Kasumi-1 (cell line): ENCODE measurements around the gene PODN.

Experiments
- DNase-seq, 2 experiments: peaks; one replicate each; lab custom pipeline; 2025; lab: John Stamatoyannopoulos, UW

PODN gene

DNA sequence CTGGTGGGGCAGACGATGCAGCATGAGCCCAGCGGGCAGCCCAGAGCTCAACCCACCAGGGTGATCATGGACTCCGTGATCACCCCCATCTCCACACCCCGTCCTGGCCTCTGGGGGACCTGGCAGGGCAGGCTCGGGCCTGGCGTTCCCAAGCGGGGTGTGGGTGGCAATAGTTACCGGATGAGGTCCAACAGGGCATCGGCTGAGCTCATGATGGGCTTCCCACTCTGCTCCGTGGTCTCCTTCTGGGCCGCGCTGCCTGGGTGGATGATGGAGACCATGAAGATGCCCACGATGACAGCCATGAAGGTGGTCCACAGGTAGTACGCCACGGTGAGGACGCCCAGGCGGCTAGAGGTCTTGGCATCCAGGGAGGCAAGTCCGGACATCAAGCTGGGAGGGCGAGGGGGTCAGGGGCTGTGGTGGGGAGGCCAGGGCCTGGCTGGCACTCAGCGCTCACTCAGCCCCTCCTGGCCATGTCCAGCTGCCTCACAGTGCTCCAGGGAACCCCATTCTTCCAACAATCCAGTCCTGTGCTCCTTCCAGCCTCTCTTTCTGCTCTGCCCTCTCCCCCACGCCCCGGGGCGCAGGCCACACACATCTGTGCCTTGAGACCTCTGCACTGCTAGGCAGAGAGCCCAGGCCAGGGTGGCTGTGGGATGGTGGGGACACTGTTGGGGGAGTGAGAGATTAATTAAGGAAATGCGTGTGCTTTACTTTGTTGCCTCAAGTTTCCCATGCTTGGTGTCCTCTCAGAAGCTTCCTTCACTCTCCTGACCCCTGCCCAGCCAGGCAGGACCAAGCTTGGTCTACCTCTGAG is 52.8 kb downstream of the PODN start:
- no peak for DNase-seq

DNA sequence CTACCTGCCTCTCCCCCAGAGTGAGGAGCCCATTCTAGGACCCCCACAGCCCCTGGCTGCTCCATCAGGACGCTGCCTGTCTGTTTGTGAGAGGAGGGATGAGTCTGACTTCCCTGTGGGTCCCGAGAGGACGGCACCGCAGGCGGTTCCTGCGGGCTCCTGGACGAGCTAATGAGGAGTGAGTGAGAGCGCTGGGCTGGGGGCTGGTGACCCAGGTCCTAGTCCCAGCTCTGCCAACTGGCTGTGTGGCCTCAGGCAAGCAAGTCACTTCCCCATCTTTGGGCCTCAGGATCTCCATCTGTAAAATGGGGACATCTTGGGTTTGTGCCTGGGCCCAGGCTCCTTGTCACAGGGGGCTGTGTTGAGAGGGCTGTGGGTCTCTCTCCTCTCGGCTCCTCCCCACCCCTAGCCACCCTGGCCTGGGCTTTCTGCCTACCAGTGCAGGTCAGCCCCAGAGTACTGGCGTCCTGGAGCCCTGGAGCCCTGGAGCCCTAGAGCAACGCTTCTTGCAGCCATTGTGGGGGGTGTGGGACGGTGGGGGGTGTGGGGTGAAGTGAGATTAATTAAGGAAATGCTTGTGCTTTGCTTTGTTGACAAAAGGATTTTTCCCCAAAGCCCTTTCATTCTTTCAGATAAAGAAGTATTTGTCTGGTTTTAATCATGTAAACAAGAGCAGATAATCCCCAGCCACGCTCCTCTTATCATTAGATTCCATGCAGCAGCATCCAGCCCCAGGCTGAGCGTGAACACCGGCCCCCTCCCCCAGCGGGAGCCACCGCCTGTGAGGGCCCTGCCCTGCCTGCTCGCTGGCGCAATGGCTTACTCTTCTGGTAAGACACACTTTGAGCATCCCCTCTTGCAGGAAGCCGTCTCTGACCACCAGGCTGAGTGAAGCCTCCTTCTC is 53.6 kb downstream of the PODN start:
- DNase-seq, result no peak

DNA sequence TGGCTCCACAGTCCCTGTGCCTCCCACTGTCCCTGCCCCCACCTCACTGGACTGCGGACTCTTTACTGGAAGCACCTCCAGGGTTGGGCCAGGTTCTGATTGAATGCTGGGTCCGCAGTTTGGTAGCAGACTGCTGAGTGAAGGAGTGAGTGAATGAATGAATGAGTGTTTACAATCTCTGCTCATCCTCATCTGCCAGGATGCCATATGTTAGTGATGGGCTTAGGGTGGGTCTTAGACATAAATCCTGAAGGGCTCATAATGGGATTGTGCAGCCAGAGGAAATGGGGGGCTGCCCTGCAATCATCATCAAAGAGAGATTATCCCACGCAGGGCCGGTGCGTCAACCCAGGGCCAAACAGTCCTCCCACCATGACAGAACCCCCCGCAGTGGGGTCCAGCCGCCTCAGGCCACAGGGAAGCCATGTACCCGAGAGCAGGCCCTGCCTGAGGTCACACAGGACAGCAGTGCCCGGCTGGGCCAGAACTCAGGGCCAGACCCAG is 54.3 kb downstream of the PODN start:
- DNase-seq, result no peak

DNA sequence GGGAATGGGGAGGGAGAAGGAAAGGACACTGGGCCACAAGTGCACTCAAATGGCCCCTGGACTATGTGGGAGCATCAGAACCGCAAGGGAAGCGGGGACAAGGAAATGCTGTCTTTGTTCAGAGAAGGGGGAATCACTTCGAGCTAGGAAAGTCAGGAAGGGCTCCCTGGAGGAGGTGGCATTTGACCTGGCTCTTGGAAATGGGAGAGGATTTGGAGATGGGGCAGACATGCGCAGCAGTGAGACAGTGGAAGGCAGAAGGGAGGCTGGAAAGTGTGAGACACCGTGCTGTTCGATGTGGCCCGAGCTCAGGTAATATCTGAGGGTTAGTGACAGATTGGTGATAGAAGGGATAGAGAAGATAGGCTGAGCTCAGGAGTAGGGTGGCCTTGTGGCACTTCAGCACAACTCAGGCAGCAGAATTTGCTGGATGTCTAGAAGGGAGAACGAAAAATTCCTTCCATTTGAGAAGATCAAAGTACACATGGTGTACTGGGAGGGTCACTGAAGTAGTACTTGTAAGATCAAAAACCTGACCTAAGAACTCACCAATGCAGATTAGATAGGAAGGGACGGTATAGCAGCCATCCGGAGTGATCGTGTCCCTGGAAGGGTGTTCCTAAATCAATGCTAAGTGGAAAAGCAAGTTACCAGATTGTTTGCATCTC is 55.1 kb downstream of the PODN start:
- no peak for DNase-seq

DNA sequence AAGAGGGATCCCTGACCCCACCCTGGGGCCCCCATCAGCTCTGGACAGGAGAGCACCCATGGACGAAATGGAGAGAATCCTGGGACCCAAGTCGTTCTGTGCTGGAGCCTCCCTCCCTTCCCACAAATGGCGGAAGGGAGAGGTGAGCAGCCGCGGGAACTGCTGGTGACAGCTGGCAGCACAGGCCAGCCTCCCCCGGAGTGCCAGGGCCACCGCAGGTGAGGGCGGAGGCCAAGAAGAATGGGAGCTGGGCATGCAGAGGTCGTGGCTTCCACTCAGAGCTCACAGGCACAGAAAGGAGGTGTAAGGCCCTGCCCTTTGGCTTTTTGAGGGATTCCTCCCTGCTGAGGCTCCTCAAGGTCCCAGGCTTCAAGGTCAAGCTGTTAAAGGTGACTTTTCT is 55.8 kb downstream of the PODN start:
- DNase-seq, result no peak

DNA sequence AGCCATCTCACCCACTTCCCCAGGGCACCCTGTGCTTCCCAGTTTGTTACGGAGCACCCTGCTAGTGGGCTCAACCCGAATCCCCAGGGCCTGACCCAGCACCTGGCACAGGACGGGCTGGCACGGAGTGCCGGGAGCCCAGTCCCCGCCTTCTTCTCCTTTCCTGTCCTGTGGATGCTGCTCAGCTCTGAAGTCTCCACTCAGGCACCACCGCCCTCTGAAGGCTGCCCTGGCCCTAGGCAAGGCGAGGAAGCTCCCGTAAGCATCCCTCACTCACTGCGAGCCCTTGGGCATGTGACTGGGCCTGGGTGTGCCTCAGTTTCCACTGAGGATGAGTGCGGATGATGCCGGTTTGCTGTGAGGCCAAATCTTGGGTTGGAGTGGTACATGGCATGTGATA is 58.6 kb downstream of the PODN start:
- no peak for DNase-seq

DNA sequence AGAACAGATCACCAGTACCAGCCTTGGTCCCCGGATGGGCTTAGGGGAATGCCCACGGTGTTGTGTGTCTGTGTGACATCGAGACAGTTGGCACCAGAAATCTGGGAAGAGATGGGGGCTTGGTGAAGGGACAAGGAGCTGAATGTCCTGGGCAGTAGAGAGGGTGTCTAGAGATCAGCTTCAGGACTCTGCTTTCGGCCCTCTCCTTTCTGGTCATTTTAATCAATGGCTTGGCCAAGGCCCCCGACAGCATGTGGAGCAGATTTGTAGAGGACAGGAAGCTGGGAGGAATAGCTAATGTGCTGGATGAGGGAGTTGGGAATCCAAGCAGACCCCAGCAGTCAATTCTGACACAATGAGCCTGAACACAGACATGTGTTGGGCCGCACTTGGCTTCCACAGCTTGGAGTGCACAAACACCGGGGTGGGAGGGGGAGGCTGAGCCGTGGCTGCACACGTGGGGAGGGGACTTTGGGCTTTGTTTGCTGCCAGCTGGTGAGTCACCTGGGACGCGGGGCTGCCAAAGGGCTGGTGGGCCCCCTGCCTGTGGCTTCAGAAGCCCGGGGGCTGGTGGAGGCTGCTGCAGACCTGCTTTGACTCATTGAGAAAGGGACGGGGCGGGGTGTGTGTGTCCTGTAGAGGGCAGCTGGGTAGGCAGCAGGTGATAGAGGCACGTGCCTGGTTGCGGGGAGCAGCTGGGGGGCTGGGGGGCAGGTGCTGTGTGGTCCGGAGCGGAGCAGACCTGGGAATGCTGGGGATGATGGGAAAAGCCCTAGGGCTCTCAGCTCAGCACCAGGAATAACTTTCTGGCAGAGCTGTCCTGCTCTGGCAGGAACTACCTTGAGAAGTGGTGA is 59.5 kb downstream of the PODN start:
- DNase-seq, result no peak

DNA sequence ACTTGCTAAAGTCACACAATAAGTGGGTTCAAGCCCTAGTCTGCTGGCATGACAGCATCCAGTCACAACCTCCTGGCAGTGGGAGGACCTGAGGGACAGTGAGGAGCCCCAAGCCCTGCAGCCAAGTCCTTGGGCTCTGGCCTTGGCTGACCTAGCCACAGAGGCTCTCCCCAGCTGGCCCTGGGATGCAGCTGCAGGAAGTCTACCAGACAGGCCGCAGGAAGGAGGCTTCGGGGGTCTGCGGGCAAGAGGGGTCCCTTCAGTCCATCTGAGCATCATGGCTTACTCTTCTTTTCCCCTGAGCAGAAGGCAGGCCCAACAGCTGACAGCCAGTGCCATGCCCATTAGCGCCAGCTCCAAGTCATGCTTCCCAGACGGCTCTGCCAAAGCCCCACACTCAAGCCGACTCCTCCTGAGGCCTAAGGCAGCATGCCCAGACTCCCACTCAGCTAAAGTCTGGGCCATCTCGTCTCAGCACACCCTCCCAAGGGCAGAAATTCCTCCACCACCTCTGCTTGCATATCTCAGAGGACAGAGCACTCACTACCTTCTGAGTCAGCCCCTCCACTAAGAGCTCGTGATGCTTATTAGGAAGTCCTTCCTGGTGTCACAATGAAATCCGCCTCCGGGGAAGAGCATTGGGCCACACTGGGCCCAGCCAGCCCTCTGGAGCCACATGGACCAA is 60.3 kb downstream of the PODN start:
- DNase-seq, result no peak

DNA sequence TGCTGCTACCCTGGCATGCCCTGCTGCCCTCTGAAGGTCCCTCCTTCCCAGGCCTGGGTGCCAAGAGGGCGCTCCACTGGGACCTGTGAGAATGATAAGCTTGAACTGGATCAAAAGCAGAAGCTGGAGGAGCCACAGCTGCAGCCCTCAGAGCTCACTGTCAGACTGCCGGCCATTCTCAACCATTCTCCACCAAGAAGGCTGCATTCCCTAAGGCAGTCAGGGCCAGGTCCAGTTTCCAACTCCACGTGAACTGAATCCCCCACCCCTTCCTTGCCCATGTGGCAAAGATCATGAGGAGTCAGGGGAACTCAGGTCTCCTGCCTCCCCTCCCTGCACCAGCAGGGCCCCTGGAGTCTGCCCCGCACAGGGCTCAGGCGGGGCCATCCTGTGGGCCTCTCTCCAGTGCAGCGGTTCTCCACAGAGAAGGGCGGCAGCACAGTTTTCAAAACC is 61.0 kb downstream of the PODN start:
- DNase-seq, result no peak

DNA sequence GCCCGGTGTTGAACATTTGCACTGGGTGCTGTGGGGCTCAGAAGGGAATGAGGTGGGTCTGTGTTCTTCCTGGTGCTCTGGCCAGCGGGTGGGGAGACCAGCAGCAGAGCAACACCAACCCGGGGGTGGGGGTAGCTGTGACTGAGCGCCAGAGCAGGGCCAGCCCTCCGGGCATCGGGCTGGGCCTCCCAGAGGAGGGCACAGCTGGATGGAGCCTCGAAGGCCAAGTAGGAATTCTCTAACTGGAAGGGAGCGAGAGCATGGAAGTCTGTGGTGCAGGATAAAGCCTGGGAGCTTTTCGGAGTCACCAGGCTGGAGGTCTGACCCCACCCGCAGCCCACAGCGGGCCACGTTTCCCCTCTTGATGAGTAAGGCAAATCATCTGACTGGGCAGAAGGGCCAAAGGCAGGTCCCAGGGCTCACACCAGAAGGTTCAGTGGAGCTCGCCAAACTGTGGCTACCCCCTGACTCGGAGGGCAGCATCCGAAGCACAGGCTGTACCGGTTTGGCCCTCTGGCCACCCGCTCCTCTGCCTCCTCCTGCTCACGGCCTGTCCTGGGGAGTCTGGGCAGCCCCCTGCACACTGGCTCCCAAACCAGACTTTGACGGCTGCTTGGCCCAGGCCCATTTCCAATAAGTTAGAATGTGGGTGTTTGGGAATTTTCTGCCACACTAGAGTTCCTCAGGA is 61.6 kb downstream of the PODN start:
- DNase-seq, result no peak

DNA sequence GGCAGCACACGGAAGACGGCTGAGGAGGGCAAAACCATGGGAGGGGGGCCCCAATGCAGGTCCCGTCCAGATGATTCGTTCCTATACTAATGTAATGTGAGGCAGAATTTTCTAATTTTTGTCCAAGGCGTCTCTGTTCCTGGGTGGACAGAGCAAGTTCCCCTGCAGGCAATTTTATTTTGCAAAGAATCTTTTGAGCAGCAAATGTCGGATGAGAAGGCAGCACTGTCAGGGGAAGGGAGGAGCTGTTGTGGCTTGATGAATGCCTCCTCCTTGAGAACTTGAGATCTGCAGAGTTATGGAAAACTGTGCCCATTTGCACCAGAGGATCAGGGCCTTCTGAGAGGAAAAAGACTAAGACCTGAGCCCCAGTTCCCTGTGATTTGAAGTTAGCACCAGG is 63.1 kb downstream of the PODN start:
- no peak for DNase-seq

DNA sequence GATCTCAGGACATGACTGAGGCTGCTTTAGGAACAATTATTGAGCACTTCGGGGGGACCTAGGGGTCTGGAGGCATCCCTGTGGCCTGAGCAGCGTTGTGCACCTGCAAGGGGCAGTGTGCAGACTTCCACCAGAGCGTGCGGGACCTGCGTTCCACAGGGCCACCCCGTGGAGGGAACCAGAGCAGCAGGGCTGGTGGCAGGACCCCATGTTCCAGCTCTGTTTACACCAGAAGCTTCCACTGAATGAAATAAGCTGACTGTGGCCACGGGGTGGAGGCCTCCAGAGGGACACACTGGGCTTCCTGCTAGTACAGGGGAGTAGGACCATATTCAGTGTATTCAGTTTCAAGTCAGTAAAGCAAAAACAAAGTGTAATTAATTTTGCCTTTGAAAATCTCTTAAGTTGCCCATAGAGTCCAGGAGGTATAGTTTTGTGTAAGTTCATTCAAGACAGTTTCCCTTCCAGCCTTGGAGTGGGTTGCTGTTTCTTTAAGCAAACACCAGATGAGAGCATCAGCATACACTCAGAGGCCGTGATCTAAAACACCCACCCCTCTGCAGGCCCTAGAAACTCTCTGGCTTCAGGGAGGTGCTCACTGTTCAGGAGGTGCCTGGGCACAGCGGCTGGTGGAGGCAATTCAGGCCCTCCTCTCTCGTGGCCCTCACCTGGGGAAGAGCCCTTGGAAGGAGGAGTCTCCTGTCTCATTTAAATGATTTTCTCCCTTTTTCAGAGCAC is 63.8 kb downstream of the PODN start:
- no peak for DNase-seq

DNA sequence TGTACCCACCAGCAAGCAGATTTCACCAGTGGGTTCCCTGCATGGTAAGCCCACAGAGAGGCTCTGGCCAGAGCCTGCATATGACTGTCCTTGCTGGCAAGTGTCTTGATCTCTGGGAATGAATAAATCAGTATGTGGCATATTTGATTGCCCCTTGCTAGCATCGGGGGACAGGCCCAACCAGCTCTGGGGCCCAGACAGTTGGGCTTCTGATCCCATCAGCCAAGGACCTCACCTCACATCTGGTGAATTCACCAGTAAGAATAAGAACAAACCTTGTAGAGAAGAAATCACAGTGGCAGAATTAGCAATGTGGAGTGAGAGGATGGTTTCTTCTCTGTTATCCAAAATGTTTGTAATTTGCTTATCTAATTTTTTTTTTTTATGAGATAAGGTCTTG is 64.5 kb downstream of the PODN start:
- DNase-seq, result no peak

DNA sequence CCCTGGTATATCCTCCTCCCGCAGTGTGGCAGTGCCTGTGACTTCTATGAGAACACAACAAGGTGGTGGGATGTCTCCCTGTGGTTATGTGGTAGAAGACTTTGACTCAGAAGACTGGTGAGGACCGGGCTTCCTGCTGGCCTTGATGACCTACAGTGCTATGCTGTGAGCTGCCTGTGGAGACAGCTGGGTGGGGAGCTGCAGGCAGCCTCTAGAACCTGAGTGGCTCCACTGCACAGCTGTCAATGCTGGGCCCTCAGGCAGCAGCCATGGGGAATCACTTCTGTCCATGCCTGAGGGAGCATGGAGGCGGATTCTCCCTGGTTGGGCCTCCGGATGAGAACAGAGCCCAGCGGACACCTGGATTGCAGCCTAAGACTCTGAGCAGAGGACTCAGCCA is 65.5 kb downstream of the PODN start:
- DNase-seq, result no peak

DNA sequence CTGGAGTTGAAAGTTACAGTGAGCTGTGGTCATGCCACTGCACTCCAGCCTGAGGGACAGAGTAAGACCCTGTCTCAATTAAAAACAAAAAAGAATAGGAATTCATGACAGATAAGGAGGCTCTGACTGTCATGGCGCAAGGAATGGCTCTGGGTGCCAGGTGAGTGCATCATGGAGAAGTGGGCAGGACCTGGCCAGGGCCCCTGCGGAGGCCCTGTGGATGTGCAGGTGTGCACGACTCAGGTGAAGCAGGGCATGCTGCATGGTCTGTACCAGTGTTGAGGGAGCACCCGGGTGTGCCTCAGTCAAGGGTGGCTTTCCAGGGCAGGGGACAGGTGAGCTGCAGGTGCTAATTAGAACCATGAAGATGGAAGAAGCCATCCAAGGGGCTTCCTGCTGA is 66.4 kb downstream of the PODN start:
- DNase-seq, result no peak

DNA sequence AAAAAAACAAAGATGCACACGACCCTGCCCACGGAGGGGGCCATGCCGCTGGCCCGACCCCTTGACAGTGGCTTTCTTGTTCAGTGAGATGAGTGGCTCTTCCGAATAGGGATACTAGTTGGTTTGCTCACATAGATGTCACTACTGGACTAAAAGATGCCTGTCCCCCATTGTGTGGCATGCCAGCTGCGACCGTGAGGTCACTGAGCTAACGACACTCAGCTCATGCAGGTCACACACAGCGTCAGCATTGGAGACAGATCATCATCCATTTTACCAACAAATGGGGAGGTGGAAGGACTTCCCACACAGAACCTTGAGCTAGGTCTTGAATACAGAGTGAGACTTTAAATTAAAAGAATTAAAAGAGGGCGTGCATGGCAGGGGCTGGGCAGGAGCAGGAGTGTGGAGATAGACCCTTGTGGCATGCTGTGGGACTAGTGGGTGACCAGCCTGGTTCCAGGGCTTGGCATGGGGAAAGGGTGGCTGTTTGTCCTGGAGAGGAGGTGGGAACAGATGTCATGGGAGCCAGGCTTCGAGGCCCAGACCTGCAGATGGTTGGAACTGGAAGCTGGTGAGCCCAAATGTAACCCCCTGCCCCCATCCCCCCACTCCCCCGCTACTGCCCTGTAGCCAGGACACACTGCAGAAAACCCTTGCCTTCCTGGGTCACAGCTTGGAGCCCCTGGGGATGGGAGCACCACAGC is 68.0 kb downstream of the PODN start:
- DNase-seq, result no peak

DNA sequence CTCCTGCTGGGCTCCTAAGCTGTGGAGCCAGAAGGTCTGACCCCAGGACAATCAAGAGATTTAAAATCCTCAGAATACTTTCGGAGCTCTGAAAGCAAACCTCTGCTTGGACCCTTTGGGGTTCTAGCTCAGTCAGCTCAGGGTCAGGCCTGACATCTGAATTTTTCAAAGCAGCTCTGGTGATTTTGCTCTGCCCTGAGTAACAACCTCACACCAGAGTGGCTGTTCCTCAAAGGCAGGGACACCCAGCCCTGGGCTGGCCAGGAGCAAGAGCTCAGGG is 68.5 kb downstream of the PODN start:
- no peak for DNase-seq

DNA sequence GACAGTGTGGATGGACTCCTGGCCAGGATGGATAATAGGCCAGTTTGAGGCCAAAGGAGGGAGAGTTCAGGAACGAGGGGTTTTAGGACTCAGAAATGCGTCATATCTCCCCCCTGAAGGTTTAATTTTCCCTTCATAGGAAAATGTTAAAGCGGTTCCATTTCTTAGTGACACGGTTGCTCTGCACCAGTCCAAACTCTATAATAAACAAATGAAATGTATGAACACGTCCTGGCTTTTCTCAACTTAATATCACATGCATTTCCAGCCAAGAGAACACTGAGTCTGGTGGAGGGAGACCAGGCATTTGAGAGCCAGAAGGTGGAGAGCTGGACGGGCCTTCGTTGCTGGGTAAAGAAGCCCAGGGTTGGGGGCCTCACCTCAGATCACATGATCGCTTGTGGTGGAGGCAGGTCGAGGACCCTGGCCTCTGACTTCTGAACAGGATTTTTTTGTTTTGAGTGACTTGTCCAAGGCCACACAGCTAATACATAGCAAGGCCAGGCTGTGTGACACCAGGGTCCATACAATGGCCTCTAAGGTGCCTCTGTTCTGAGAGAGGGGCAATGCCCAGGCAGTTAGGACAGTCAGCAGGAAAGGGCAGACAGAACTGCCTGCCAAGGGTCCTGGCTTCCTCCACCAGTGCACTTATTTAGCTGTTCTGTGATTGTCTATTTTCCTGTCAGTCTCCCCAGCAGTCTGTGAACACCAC is 69.0 kb downstream of the PODN start:
- no peak for DNase-seq

DNA sequence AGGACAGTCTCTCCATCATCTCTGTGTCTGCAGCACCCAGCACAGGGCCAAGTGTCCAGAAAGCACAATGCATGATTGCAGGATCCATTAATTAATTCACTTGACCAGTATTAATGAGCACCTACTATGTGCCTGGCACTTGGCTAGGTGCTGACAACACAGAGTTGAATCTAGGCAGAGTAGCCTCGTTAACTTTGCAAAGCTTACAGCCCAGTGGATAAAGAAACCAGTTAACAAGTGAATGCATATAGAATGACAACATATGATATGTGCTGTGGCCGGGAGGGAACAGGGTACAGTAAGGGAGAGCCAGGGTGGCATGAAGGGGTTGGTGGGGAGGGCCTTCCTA is 69.6 kb downstream of the PODN start:
- no peak for DNase-seq
